NCI-H774 (cell line): ENCODE results near the gene STARD7.
"Not testable (repeated sequence)": the region's sequence is repeated elsewhere in the genome, so short reads cannot be mapped to it uniquely, and the experiment has no call there.

Source experiments
- DNase-seq: peaks from one replicate; lab custom pipeline; 2025; lab: John Stamatoyannopoulos, UW

STARD7 gene

GRCh38 chr2:96233880-96234316 lies 25.3 kb upstream of the STARD7 start:
- DNase-seq, result no peak

GRCh38 chr2:96233436-96233835 lies 24.8 kb upstream of the STARD7 start:
- no peak for DNase-seq

DNA sequence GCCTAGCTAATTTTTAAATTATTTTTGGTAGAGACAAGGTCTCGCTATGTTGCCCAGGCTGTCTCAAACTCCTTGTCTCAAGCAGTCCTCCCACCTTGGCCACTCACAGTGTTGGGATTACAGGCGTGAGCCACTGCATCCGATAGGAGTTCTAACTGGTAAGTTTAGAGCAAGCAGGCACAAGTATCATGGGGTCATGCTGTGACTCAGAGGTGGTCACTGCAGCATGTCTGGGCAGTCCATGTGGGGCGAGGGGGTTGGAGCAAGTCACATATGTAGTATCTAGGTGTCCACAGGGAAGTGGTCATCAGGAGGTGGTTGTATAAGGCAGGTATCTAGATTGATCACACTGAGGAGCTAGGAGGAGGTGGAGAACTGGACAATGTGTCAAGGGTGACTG lies 22.7 kb upstream of the STARD7 start:
- no peak for DNase-seq

- DNase-seq, result no peak
Observed at GRCh38 chr2:96225016-96225533, 16.4 kb upstream of the STARD7 start.

DNA sequence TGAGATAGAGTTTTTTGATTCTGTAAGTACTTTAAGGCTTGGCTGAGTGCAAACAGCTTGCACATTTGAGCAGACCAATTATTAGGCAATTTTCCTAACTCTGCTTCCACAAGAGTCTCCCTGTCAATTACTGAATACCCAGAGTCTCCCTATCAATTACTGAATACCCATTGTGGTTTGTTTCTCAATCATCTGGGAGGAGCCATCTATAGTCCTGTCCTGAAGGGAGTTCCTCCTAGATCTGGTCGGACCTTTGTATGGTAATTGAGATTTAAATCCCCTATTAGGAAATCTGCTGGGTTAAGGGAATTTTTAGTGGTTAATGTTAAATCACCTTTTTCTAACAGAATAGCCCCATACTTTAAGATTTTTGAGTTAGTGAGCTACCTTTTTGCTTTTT lies 12.5 kb upstream of the STARD7 start:
- DNase-seq, result not testable (repeated sequence)

GRCh38 chr2:96219959-96220358 lies 11.3 kb upstream of the STARD7 start:
- DNase-seq, result not testable (repeated sequence)

DNA sequence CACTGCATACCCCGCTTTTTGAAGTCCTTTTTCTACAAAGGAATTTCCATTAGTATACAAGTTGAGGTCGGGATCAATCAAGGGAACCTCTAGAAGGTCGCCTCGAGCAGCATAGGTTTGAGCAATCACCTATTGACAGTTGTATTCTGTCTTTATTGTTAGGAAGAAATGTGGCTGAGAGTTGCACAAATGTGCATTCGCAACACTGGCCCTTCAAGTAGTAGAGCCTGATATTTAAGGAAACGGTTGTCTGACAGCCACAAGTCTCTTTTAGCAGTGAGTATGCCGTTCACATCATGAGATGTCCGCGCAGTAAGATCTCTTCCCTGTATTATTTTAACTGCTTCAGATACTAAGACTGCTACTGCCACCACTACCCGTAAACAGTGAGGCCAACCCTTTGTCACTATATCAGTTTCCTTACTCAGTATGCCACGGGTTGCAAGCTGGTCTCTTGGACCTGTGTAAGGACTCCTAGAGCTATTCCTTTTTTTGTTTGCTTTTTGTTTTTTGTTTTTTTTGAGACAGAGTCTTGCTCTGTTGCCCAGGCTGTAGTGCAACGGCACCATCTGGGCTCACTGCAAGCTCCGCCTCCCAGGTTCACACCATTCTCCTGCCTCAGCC lies 10.0 kb upstream of the STARD7 start:
- no peak for DNase-seq

GRCh38 chr2:96214554-96214953 lies 5.9 kb upstream of the STARD7 start:
- no peak for DNase-seq

GRCh38 chr2:96213379-96213778 lies 4.8 kb upstream of the STARD7 start:
- no peak for DNase-seq

DNA sequence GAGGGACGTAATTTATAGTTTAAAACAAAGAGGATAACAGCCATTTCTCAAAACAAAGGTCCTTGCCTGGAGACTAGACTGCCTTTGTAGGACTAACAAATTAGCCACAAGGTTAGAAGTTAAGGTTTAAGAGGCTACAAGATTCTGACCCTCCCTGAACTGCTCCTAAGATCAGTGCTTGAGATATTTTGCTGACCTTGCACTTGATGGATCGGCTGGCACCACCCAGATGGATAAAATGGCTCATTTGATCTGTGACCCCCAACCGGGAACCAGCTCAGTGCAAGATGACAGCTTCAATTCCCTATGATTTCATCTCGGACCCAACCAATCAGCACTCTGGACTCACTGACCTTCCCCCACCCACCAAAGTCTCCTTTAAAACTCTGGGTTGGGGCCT lies 3.7 kb upstream of the STARD7 start:
- DNase-seq, result no peak

DNA sequence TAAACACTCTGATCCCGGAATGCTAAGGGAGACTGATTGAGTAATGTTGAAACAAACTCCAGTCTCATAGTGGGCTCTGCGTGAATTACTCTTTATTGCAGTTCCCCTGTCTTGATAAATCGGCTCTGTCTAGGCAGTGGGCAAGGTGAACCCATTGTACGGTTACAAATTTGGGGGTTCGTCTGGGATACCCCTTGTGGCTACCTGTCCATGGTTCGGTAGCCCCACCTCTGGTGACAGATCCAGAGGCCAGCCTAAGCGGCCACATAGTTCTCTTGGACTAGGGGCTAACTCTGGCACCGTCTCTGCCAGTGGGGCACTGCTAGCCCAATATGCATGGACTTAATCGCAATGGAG lies 1.1 kb upstream of the STARD7 start:
- no peak for DNase-seq

- no peak for DNase-seq
Observed at GRCh38 chr2:96209011-96209728, 543 bp upstream of the STARD7 start.

DNA sequence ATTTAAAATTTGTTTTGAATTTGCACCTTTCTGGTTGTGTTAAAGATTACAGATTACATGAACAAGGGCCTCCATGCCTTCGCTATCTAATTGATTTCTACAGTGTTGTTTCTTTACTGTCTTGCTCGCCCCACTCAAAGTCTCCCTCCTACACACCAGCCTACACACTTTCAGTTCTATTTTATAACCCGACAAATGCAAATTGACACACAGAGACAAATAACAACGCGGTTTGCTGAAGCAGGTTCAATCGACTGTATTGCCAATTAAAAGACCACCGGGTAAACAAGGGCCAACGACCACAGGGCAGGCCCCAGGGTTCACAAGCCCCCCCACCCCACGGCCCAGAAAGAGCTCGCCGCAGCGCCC lies 869 bp downstream of the STARD7 start:
- no peak for DNase-seq

GRCh38 chr2:96207073-96207773 lies 1.4 kb downstream of the STARD7 start:
- no peak for DNase-seq

DNA sequence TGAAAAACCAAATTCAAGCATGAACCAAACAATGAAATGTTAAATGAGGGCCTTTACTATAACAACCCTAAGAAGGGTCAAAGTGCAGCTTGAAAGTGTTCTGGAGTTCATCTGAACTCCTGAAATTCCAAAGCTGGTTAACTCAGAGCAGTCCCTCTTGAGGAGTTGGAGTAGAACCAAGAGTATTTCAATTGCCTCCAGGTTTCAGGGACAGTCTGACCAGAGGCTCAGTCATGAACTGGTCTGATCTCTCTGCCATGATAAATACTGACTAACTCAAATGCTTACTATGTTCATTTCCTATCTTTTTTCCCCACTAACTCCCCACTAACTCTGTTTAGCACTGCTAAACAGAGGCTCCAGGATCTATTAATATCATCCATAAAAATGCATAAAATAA lies 2.7 kb downstream of the STARD7 start:
- no peak for DNase-seq

DNA sequence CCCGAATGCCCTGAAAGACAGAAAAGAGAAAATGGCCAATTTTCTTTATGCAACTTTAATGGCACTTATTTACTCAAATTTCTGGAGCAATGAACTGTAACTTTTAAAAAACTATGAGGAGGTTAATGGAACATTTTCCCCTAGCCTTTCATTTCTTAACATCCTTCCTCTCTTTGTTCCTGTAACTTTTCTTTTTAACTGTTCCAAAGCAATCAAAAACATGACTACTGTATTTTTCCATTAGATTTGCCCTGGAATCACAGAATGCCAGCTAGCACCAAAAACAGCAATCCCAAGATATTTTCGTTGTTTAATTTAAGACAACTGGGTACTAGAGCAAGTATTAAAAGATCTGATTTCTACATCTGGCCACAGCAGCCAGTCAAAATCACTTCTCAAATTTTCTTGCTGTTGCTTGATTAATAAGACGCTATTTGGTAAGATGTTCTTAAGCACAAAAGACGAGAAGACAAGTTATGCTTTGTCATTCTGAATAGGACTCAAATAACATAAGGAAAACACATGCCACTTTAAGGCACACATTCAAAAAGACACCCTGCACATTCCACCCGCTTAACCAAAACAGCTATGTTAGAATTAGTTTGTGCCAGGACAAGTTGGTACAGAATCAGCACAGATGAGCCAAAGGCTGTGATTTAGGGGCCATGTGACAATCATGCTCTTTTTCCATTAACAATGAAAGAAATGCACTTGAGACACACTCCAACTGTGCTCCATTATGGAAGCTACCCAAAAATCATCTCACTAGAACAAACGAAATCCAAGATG lies 3.6 kb downstream of the STARD7 start:
- no peak for DNase-seq

DNA sequence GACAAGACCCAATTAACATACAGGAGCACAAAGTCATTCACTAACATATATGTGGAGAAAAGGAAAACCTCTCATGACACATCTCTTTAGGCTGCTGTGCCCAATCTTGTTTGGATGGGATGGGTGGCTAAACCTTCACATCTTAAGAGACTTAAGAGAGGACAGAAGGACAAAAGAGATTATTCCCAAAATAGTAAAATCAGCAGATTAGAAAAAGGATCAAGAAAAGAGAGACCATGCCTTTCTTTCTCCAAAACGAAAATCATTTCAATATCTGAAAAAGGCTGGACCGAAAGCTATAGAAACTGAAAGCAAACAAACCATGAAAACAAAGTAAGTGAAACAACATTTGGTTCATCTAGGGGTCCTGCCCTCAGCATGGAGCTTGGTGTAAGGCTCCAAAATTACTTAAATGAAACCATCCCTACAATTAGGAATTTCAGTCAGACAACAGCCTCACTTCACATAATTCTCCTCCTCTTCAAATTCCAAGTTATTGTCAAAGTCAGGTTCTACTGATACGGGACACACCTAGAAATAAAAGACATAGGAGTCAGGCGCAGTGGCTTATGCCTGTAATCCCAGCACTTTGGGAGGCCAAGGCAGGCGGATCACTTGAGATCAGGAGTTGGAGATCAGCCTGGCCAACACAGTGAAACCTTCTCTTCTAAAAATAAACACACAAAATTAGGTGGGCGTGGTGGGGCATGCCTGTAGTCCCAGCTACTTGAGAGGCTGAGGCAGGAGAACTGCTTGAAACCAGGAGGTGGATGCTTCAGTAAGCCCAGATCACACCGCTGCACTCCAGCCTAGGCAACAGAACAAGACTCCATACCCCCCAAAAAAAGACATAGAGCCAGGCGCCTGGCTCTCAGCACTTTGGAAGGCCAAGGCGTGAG lies 5.2 kb downstream of the STARD7 start:
- no peak for DNase-seq

DNA sequence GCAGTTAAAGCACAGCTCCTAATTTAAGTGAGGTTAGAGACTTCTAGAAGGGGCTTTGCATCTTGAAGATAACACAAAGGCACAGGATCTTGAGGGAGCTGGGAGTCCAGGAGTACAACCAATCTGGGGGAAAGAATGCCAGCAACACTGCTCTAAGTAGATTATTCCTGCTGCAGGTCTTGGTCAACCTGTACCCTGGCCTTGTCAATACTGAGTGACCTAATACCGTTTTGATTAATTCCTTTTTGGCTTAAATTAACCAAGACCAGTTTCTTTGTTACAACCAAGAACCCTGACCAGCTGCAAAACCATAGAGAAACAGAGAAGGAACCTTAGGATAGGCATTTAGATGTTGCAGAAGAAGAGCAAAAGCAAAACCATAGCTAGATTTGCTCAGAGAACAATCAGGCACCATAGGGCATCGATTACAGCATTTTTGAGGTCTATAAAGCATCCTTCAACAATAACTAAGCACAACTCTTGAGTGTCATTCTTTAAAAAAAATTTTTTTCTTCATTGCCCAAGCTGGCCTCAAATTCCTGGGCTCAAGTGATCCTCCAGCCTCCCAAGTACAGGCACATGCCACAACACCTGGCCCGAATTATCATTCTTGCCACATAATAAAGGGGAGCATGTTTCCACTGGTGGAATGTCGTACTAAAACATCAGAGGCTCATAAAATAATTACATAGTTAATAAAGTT lies 6.3 kb downstream of the STARD7 start:
- no peak for DNase-seq

- no peak for DNase-seq
Observed at GRCh38 chr2:96201338-96201737, 7.3 kb downstream of the STARD7 start.

DNA sequence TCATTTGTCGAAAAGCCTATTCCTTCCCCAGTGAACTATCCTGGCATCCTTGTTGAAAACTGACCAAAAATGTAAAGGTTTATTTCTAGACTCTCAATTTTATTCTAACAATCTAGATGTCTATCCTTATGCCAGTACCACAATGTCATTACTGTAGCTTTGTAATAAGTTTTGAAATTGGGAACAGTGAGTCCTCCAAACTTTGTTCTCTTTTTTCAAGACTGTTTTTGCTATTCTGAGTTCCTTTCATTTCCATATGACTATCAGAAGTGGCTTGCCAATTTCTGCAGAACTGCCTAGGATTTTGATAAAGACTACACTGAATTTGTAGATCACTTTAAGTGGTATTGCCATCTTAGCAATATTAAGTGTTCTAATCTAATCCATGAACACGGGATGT lies 9.7 kb downstream of the STARD7 start:
- DNase-seq, result no peak
